ENCODE data around the gene SERPINH1.

DNA sequence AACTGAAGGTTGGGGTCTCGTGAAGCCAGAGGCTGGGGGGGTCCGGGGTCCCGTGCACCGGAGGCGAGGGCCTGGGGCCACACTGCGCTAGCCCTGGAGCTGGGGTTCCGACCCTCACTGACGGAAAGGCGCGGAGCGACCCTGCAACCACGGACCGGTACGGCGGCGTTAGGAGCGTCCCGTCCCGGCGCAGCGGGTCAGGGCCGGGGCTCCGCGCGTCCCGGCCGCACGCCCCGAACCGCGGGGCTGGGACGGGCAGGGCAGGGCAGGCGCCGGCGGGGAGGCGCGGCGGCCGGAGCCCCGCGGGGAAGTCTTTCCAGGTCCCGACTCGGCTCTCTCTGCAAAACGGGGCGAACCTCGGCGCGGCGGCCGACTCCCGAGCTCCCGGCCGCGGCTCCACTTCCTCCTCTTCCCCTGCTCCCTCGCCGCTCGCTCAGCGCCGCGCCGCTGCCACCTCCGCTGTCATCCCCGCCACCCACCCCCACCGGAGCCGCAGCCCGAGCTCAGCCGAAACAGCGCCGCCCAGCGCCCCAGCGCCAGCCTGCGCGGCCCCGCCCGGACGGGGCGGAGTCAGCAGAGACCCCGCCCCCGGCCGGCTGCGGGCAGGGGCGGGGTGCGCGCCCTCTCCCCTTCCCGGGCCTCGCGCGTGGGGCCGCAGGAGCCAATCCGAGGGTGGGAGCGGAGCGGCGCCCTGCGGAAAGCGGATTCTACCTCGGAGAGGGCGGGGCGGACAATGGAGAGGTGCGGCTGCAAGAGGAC lies 36.4 kb upstream of the SERPINH1 start, which contains the start of gene GDPD5:
- TF ChIP-seq, protein P1, sequence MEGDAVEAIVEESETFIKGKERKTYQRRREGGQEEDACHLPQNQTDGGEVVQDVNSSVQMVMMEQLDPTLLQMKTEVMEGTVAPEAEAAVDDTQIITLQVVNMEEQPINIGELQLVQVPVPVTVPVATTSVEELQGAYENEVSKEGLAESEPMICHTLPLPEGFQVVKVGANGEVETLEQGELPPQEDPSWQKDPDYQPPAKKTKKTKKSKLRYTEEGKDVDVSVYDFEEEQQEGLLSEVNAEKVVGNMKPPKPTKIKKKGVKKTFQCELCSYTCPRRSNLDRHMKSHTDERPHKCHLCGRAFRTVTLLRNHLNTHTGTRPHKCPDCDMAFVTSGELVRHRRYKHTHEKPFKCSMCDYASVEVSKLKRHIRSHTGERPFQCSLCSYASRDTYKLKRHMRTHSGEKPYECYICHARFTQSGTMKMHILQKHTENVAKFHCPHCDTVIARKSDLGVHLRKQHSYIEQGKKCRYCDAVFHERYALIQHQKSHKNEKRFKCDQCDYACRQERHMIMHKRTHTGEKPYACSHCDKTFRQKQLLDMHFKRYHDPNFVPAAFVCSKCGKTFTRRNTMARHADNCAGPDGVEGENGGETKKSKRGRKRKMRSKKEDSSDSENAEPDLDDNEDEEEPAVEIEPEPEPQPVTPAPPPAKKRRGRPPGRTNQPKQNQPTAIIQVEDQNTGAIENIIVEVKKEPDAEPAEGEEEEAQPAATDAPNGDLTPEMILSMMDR (IDR thresholded peaks at IDR 0.05): peak in 2 of 3 experiments; percentile 30 to 50
- TF ChIP-seq POLR2A (IDR thresholded peaks at IDR 0.05): no peak

Data from testis (tissue), 2 donors.